DMS 273 (cell line): ENCODE data around the gene ABHD2.
"Not testable (repeated sequence)": the region's sequence is repeated elsewhere in the genome, so short reads cannot be mapped to it uniquely, and the experiment has no call there.

Experiments used
- DNase-seq: peaks from one replicate; lab custom pipeline; 2025; ENCODE audit not compliant: unreplicated experiment; lab: John Stamatoyannopoulos, UW

ABHD2 gene

GRCh38 chr15:89074402-89075012 lies 13.7 kb upstream of the ABHD2 start:
- no peak for DNase-seq

GRCh38 chr15:89075101-89075640 lies 13.1 kb upstream of the ABHD2 start:
- DNase-seq, result no peak

GRCh38 chr15:89075846-89076245 lies 12.4 kb upstream of the ABHD2 start:
- DNase-seq, result no peak

- DNase-seq, result no peak
Measured at GRCh38 chr15:89077750-89078149, 10.5 kb upstream of the ABHD2 start.

- no peak for DNase-seq
Measured at GRCh38 chr15:89078851-89079810, 9.1 kb upstream of the ABHD2 start.

- DNase-seq, result no peak
Measured at GRCh38 chr15:89081878-89082277, 6.4 kb upstream of the ABHD2 start.

- DNase-seq, result no peak
Measured at GRCh38 chr15:89083246-89083645, 5.0 kb upstream of the ABHD2 start.

- DNase-seq, result no peak
Measured at GRCh38 chr15:89085289-89085926, 2.8 kb upstream of the ABHD2 start.

- not testable (repeated sequence) for DNase-seq
Measured at GRCh38 chr15:89085933-89086332, 2.3 kb upstream of the ABHD2 start.

GRCh38 chr15:89086390-89086789 lies 1.9 kb upstream of the ABHD2 start:
- not testable (repeated sequence) for DNase-seq

- no peak for DNase-seq
Measured at GRCh38 chr15:89087161-89087829, 961 bp upstream of the ABHD2 start.

GRCh38 chr15:89088605-89089315 lies 504 bp downstream of the ABHD2 start:
- peak; percentile 17 for DNase-seq

GRCh38 chr15:89089316-89090230 lies 1.3 kb downstream of the ABHD2 start:
- peak; percentile 23 for DNase-seq

GRCh38 chr15:89090791-89091626 lies 2.8 kb downstream of the ABHD2 start:
- peak; percentile 46 for DNase-seq

GRCh38 chr15:89091627-89092220 lies 3.5 kb downstream of the ABHD2 start:
- DNase-seq, result no peak

GRCh38 chr15:89093509-89093908 lies 5.3 kb downstream of the ABHD2 start:
- no peak for DNase-seq

- no peak for DNase-seq
Measured at GRCh38 chr15:89095073-89095472, 6.8 kb downstream of the ABHD2 start.

GRCh38 chr15:89095556-89095955 lies 7.3 kb downstream of the ABHD2 start:
- no peak for DNase-seq
